ENCODE data around the gene OR56A5. TPM values are rescaled to one million over a fixed set of nuclear protein-coding genes. Genes with fewer than 3 reads are reported as not detected.
"Not testable (repeated sequence)": the region's sequence is repeated elsewhere in the genome, so short reads cannot be mapped to it uniquely, and the experiment has no call there.

Gene OR56A5
- total and polyA plus RNA-seq, 2 donors = not detected

GRCh38 chr11:5966958-5967357 lies 1.3 kb downstream of the OR56A5 start:
- Histone ChIP-seq H3K4me3 (ENCODE audit: low read depth, low read length) (no peak overlapping the region), H3K36me3 (ENCODE audit: insufficient read depth) (no peaks in the 10 kb centered on the region), H3K27ac (ENCODE audit: low read depth) (no peak overlapping the region), H3K4me1 (ENCODE audit: insufficient read depth) (no peaks in the 10 kb centered on the region)
- no peak for DNase-seq (ENCODE audit: extremely low spot score)
- 71% methylated on average over 2 of the region's 2 CpGs for WGBS

- DNase-seq (ENCODE audit: extremely low spot score); H3K36me3 ChIP-seq (ENCODE audit: insufficient read depth); H3K4me1 ChIP-seq (ENCODE audit: insufficient read depth); H3K27ac ChIP-seq (ENCODE audit: low read depth); H3K4me3 ChIP-seq (ENCODE audit: low read depth, low read length): not testable (repeated sequence)
- WGBS = 93% methylated on average over 40 of the region's 40 CpGs
Observed at GRCh38 chr11:5960704-5961320, 7.5 kb downstream of the OR56A5 start.

GRCh38 chr11:5955586-5955985 lies 12.7 kb downstream of the OR56A5 start:
- WGBS = 79% methylated on average over 3 of the region's 3 CpGs
- DNase-seq (ENCODE audit: extremely low spot score) = no peak
- Histone ChIP-seq H3K27ac (ENCODE audit: low read depth) (no peak overlapping the region), H3K36me3 (ENCODE audit: insufficient read depth) (no peaks in the 10 kb centered on the region), H3K4me1 (ENCODE audit: insufficient read depth) (no peaks in the 10 kb centered on the region), H3K4me3 (ENCODE audit: low read depth, low read length) (no peak overlapping the region)

GRCh38 chr11:5941951-5942350 lies 26.3 kb downstream of the OR56A5 start, which contains the start of gene OR56A3:
TSS of gene OR56A3 (plus strand) at chr11:5942251. CDS start at chr11:5947347, 5,096 bp downstream.
- no peaks in the 10 kb centered on the region for H3K4me1 ChIP-seq (ENCODE audit: insufficient read depth)
- H3K4me3 ChIP-seq (ENCODE audit: low read depth, low read length) = no peak within 1 kb of the TSS
- no peak for DNase-seq (ENCODE audit: extremely low spot score)
- no peak within 1 kb of the TSS for H3K27ac ChIP-seq (ENCODE audit: low read depth)
- H3K36me3 ChIP-seq (ENCODE audit: insufficient read depth) = no peaks in the 10 kb centered on the region
- 73% methylated on average over 3 of the region's 3 CpGs for WGBS

GRCh38 chr11:5940748-5941147 lies 27.5 kb downstream of the OR56A5 start:
- H3K4me1 ChIP-seq (ENCODE audit: insufficient read depth) = no peaks in the 10 kb centered on the region
- DNase-seq (ENCODE audit: extremely low spot score) = no peak
- H3K36me3 ChIP-seq (ENCODE audit: insufficient read depth) = no peaks in the 10 kb centered on the region
- WGBS = over 99% methylated on average over 2 of the region's 2 CpGs
- H3K27ac ChIP-seq (ENCODE audit: low read depth) = no peak overlapping the region
- H3K4me3 ChIP-seq (ENCODE audit: low read depth, low read length) = no peak overlapping the region

GRCh38 chr11:5938603-5938965 lies 29.7 kb downstream of the OR56A5 start:
- no peaks in the 10 kb centered on the region for H3K36me3 ChIP-seq (ENCODE audit: insufficient read depth)
- no peak overlapping the region for H3K4me3 ChIP-seq (ENCODE audit: low read depth, low read length)
- 68% methylated on average over 21 of the region's 21 CpGs for WGBS
- no peaks in the 10 kb centered on the region for H3K4me1 ChIP-seq (ENCODE audit: insufficient read depth)
- no peak overlapping the region for H3K27ac ChIP-seq (ENCODE audit: low read depth)
- DNase-seq (ENCODE audit: extremely low spot score) = no peak

GRCh38 chr11:5937868-5938602 lies 30.3 kb downstream of the OR56A5 start:
- 86% methylated on average over 39 of the region's 39 CpGs for WGBS
- Histone ChIP-seq H3K4me3 (ENCODE audit: low read depth, low read length) (no peak overlapping the region), H3K36me3 (ENCODE audit: insufficient read depth) (no peaks in the 10 kb centered on the region), H3K27ac (ENCODE audit: low read depth) (no peak overlapping the region), H3K4me1 (ENCODE audit: insufficient read depth) (no peaks in the 10 kb centered on the region)
- no peak for DNase-seq (ENCODE audit: extremely low spot score)

- WGBS = 92% methylated on average over 10 of the region's 10 CpGs
- Histone ChIP-seq H3K4me1 (ENCODE audit: insufficient read depth) (no peaks in the 10 kb centered on the region), H3K27ac (ENCODE audit: low read depth) (no peak overlapping the region), H3K4me3 (ENCODE audit: low read depth, low read length) (no peak overlapping the region), H3K36me3 (ENCODE audit: insufficient read depth) (no peaks in the 10 kb centered on the region)
- DNase-seq (ENCODE audit: extremely low spot score) = no peak
Observed at GRCh38 chr11:5933116-5933515, 35.2 kb downstream of the OR56A5 start.

GRCh38 chr11:5932671-5933070 lies 35.6 kb downstream of the OR56A5 start:
- Histone ChIP-seq H3K27ac (ENCODE audit: low read depth) (no peak overlapping the region), H3K36me3 (ENCODE audit: insufficient read depth) (no peaks in the 10 kb centered on the region), H3K4me3 (ENCODE audit: low read depth, low read length) (no peak overlapping the region), H3K4me1 (ENCODE audit: insufficient read depth) (no peaks in the 10 kb centered on the region)
- DNase-seq (ENCODE audit: extremely low spot score) = no peak
- 94% methylated on average over 11 of the region's 11 CpGs for WGBS

GRCh38 chr11:5931061-5931460 lies 37.2 kb downstream of the OR56A5 start:
- DNase-seq (ENCODE audit: extremely low spot score) = no peak
- no peaks in the 10 kb centered on the region for H3K36me3 ChIP-seq (ENCODE audit: insufficient read depth)
- no peak overlapping the region for H3K27ac ChIP-seq (ENCODE audit: low read depth)
- H3K4me1 ChIP-seq (ENCODE audit: insufficient read depth) = no peaks in the 10 kb centered on the region
- WGBS = 93% methylated on average over 8 of the region's 8 CpGs
- H3K4me3 ChIP-seq (ENCODE audit: low read depth, low read length) = no peak overlapping the region

- 92% methylated on average over 19 of the region's 19 CpGs for WGBS
Observed at GRCh38 chr11:5930614-5931013, 37.7 kb downstream of the OR56A5 start.

GRCh38 chr11:5929571-5930368 lies 38.5 kb downstream of the OR56A5 start:
- no peak for DNase-seq (ENCODE audit: extremely low spot score)
- WGBS = 90% methylated on average over 31 of the region's 31 CpGs

More at GRCh38 chr11:5930614-5931013, 37.7 kb downstream of the OR56A5 start:
- no peak overlapping the region for H3K4me3 ChIP-seq (ENCODE audit: low read depth, low read length)
- no peak for DNase-seq (ENCODE audit: extremely low spot score)
- no peak overlapping the region for H3K27ac ChIP-seq (ENCODE audit: low read depth)
- H3K36me3 ChIP-seq (ENCODE audit: insufficient read depth) = no peaks in the 10 kb centered on the region
- no peaks in the 10 kb centered on the region for H3K4me1 ChIP-seq (ENCODE audit: insufficient read depth)

GRCh38 chr11:5928811-5929210 lies 39.5 kb downstream of the OR56A5 start:
- H3K4me1 ChIP-seq (ENCODE audit: insufficient read depth) = no peaks in the 10 kb centered on the region
- no peak overlapping the region for H3K4me3 ChIP-seq (ENCODE audit: low read depth, low read length)
- 88% methylated on average over 15 of the region's 15 CpGs for WGBS
- H3K36me3 ChIP-seq (ENCODE audit: insufficient read depth) = no peaks in the 10 kb centered on the region
- H3K27ac ChIP-seq (ENCODE audit: low read depth) = no peak overlapping the region
- no peak for DNase-seq (ENCODE audit: extremely low spot score)

More at GRCh38 chr11:5929571-5930368, 38.5 kb downstream of the OR56A5 start:
- no peaks in the 10 kb centered on the region for H3K36me3 ChIP-seq (ENCODE audit: insufficient read depth)
- no peaks in the 10 kb centered on the region for H3K4me1 ChIP-seq (ENCODE audit: insufficient read depth)
- H3K4me3 ChIP-seq (ENCODE audit: low read depth, low read length) = no peak overlapping the region
- no peak overlapping the region for H3K27ac ChIP-seq (ENCODE audit: low read depth)

GRCh38 chr11:5928271-5928670 lies 40.0 kb downstream of the OR56A5 start:
- Histone ChIP-seq H3K36me3 (ENCODE audit: insufficient read depth) (no peaks in the 10 kb centered on the region), H3K4me3 (ENCODE audit: low read depth, low read length) (no peak overlapping the region), H3K4me1 (ENCODE audit: insufficient read depth) (no peaks in the 10 kb centered on the region), H3K27ac (ENCODE audit: low read depth) (no peak overlapping the region)
- 96% methylated on average over 17 of the region's 17 CpGs for WGBS
- DNase-seq (ENCODE audit: extremely low spot score) = no peak

Measured in urinary bladder (tissue), 4 donors.